ENCODE data around the gene PRRC2C.
A peak's percentile ranks its signal among the peaks of the same experiment; 100 is the strongest.

Gene PRRC2C

DNA sequence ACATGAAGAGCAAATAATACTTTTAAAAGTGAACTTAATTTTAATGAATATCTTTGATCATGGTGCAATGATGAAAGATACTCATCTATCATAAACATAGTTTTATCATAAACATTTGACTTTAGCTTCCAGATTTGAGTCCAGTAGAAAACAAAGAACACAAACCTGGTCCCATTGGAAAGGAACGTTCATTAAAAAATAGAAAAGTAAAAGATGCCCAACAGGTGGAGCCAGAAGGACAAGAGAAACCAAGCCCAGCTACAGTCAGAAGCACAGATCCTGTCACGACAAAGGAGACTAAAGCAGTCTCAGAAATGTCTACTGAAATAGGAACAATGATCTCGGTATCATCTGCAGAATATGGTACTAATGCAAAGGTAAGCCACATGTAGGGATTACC, 81.1 kb downstream of the PRRC2C start:
- no peaks in the 10 kb centered on the region for H3K4me1 ChIP-seq
- H3K27me3 ChIP-seq, result no peaks in the 10 kb centered on the region
- H3K4me3 ChIP-seq (ENCODE audit: low read depth, low read length), result no peak overlapping the region
- DNase-seq, result no peak
- H3K9me3 ChIP-seq, result no peaks in the 10 kb centered on the region
- H3K36me3 ChIP-seq, result peaks cover 89% of the 10 kb centered on the region
- peak; percentile 16 for TF ChIP-seq CTCF (IDR thresholded peaks at IDR 0.05; ENCODE audit: low read depth, low read length)

GRCh38 chr1:171570295-171570694, 85.0 kb downstream of the PRRC2C start:
- no peak for DNase-seq
- TF ChIP-seq CTCF (IDR thresholded peaks at IDR 0.05; ENCODE audit: low read depth, low read length), result no peak
- H3K9me3 ChIP-seq, result no peaks in the 10 kb centered on the region
- H3K36me3 ChIP-seq, result peaks cover 68% of the 10 kb centered on the region
- H3K27me3 ChIP-seq, result no peaks in the 10 kb centered on the region
- no peak overlapping the region for H3K4me3 ChIP-seq (ENCODE audit: low read depth, low read length)
- H3K4me1 ChIP-seq, result no peaks in the 10 kb centered on the region

DNA sequence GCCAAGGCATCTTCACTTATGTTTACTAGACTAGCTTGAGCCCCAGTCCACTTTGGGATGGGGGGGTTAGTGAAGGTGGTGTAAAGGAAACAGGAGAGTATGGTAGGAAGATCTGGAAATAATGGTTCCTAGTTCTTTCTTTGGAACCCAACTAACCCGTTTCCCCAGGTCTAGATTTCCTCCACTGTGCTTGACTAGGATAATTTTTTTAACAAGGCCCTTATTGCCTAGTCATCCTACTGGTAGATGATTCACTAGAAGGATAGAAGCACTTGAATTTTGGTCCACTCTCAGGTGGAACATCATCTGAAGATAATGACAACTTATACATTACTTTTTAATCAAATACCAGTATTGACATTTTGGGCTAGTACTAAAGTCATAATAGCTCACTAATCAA, 90.8 kb downstream of the PRRC2C start:
- TF ChIP-seq CTCF (IDR thresholded peaks at IDR 0.05; ENCODE audit: low read depth, low read length), result no peak
- Histone ChIP-seq H3K27me3 (no peaks in the 10 kb centered on the region), H3K36me3 (peaks cover 75% of the 10 kb centered on the region), H3K4me3 (ENCODE audit: low read depth, low read length) (no peak overlapping the region), H3K9me3 (no peaks in the 10 kb centered on the region), H3K4me1 (no peaks in the 10 kb centered on the region)
- DNase-seq, result no peak

- no peaks in the 10 kb centered on the region for H3K27me3 ChIP-seq
- H3K4me3 ChIP-seq (ENCODE audit: low read depth, low read length), result no peak overlapping the region
- DNase-seq, result no peak
- TF ChIP-seq CTCF (IDR thresholded peaks at IDR 0.05; ENCODE audit: low read depth, low read length), result no peak
- no peaks in the 10 kb centered on the region for H3K4me1 ChIP-seq
- no peaks in the 10 kb centered on the region for H3K9me3 ChIP-seq
- peaks cover 83% of the 10 kb centered on the region for H3K36me3 ChIP-seq
These were observed 95.9 kb downstream of the PRRC2C start for GRCh38 chr1:171581226-171581625.

DNA sequence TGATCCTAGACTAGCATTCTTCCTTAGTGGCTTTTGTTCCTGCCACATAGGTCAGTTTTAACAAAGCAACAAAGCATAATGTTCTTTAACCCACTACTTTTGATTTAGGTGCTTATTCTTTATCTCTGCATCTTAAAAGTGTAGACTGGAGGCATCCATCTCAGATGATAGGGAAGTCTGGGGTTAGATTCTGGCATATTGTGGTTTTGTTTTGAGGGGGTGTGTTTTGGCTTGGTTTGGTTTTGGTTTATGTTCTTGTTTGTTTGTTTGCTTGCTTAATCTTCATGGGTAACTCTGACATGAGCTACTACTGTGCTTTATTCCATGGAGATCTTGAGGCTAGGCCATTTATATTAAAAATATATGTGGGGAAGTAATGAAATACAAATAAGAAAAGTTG, 96.4 kb downstream of the PRRC2C start:
- Histone ChIP-seq H3K27me3 (no peaks in the 10 kb centered on the region), H3K9me3 (no peaks in the 10 kb centered on the region), H3K4me3 (ENCODE audit: low read depth, low read length) (no peak overlapping the region), H3K4me1 (no peaks in the 10 kb centered on the region), H3K36me3 (peaks cover 81% of the 10 kb centered on the region)
- TF ChIP-seq CTCF (IDR thresholded peaks at IDR 0.05; ENCODE audit: low read depth, low read length), result no peak
- no peak for DNase-seq

- H3K27me3 ChIP-seq, result no peaks in the 10 kb centered on the region
- no peaks in the 10 kb centered on the region for H3K4me1 ChIP-seq
- peaks cover 82% of the 10 kb centered on the region for H3K36me3 ChIP-seq
- H3K9me3 ChIP-seq, result no peaks in the 10 kb centered on the region
- no peak overlapping the region for H3K4me3 ChIP-seq (ENCODE audit: low read depth, low read length)
- no peak for DNase-seq
- no peak for TF ChIP-seq CTCF (IDR thresholded peaks at IDR 0.05; ENCODE audit: low read depth, low read length)
These were observed 97.3 kb downstream of the PRRC2C start for GRCh38 chr1:171582589-171582988.

All from BE2C (cell line).